Thymus (tissue), 11 donors: ENCODE data around the gene EXOC6B. TPM values are rescaled to one million over a fixed set of nuclear protein-coding genes. Genes with fewer than 3 reads are reported as not detected.
"Not testable (repeated sequence)": the region's sequence is repeated elsewhere in the genome, so short reads cannot be mapped to it uniquely, and the experiment has no call there.

Experiments
- DNase-seq, 9 donors: peaks; one replicate each; pipeline ENCODE4 v3.0.0-alpha.2; 2013; ENCODE audit warnings: low spot score in 9 of 9, low read depth in 6 of 9, missing footprints in 1 of 9
- H3K27ac ChIP-seq, 2 donors: one replicate each; pipeline ENCODE4 v1.5.1; 2013; ENCODE audit warnings: control low read depth in 1 of 2, low read depth in 1 of 2, low read length in 1 of 2, mild to moderate bottlenecking in 1 of 2, moderate library complexity in 1 of 2
- H3K27me3 ChIP-seq, 2 donors: one replicate each; pipeline ENCODE4 v1.5.1; 2013; ENCODE audit warnings: low read length in 1 of 2; ENCODE audit not compliant: control insufficient read depth in 2 of 2, insufficient read depth in 1 of 2
- H3K36me3 ChIP-seq, 2 donors: one replicate each; pipeline ENCODE4 v1.5.1; 2013; ENCODE audit warnings: low read length in 1 of 2, mild to moderate bottlenecking in 1 of 2, moderate library complexity in 1 of 2; ENCODE audit not compliant: control insufficient read depth in 2 of 2, insufficient read depth in 2 of 2
- H3K4me1 ChIP-seq, 2 donors: one replicate each; pipeline ENCODE4 v1.5.1; 2013; ENCODE audit warnings: low read length in 2 of 2; ENCODE audit not compliant: control insufficient read depth in 2 of 2, insufficient read depth in 2 of 2
- H3K4me3 ChIP-seq, 2 donors: one replicate each; pipeline ENCODE4 v1.5.1; 2013; ENCODE audit warnings: low read length in 2 of 2, control low read depth in 1 of 2, mild to moderate bottlenecking in 1 of 2
- H3K9me3 ChIP-seq, 2 donors: one replicate each; pipeline ENCODE4 v1.5.1; 2013; ENCODE audit warnings: low read length in 1 of 2, mild to moderate bottlenecking in 1 of 2; ENCODE audit not compliant: control insufficient read depth in 2 of 2, insufficient read depth in 1 of 2
- WGBS: extraction: QIAGEN DNeasy Blood & Tissue Kit; methylation state at CpG from one replicate; pipeline ENCODE4 v1.1.7; 2013; 5-methylcytosine and 5-hydroxymethylcytosine counted together
- polyA plus RNA-seq: library from polyadenylated mRNA; stranded (reverse); fragments of 200-250 nt; gene quantifications from one replicate; pipeline ENCODE4 v1.2.3, GENCODE V29; 2013
- total RNA-seq: library from RNA; stranded (reverse); fragments of 120-200 nt; gene quantifications from one replicate; pipeline ENCODE4 v1.2.4, GENCODE V29; 2013
- donor health status: healthy.

The EXOC6B gene
- total and polyA plus RNA-seq, 2 donors = 5.0 to 6.2 TPM

- H3K36me3 ChIP-seq, H3K27me3 ChIP-seq, H3K4me3 ChIP-seq, H3K9me3 ChIP-seq, DNase-seq, H3K27ac ChIP-seq, H3K4me1 ChIP-seq: not testable (repeated sequence)
- WGBS = 90% methylated on average over 1 of the region's 1 CpG
Measured at GRCh38 chr2:72555363-72555762, 270.5 kb downstream of the EXOC6B start.

DNA sequence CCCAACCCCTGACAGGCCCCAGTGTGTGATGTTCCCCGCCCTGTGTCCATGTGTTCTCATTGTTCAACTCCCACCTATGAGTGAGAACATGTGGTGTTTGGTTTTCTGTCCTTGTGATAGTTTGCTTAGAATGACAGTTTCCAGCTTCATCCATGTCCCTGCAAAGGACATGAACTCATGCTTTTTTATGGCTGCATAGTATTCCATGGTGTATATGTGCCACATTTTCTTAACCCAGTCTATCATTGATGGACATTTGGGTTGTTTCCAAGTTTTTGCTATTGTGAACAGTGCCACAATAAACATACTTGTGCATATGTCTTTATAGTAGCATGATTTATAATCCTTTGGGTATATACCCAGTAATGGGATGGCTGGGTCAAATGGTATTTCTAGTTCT lies 270.9 kb downstream of the EXOC6B start:
- H3K27me3 ChIP-seq, H3K36me3 ChIP-seq, DNase-seq, H3K4me3 ChIP-seq, H3K4me1 ChIP-seq, H3K27ac ChIP-seq, H3K9me3 ChIP-seq: not testable (repeated sequence)
- 97% methylated on average over 1 of the region's 1 CpG for WGBS

GRCh38 chr2:72554381-72554780 lies 271.5 kb downstream of the EXOC6B start:
- no peaks in the 10 kb centered on the region for H3K27me3 ChIP-seq
- no peak for DNase-seq
- no peaks in the 10 kb centered on the region for H3K36me3 ChIP-seq
- H3K4me1 ChIP-seq = no peaks in the 10 kb centered on the region
- no peaks in the 10 kb centered on the region for H3K9me3 ChIP-seq
- H3K27ac ChIP-seq = no peak overlapping the region
- H3K4me3 ChIP-seq = no peak overlapping the region

- Histone ChIP-seq H3K4me1 (no peaks in the 10 kb centered on the region), H3K36me3 (no peaks in the 10 kb centered on the region)
Measured at GRCh38 chr2:72548081-72548764, 277.6 kb downstream of the EXOC6B start.

GRCh38 chr2:72545790-72546189 lies 280.0 kb downstream of the EXOC6B start:
- H3K27me3 ChIP-seq = no peaks in the 10 kb centered on the region
- H3K27ac ChIP-seq = no peak overlapping the region
- H3K9me3 ChIP-seq = no peaks in the 10 kb centered on the region
- H3K4me1 ChIP-seq = no peaks in the 10 kb centered on the region
- no peak overlapping the region for H3K4me3 ChIP-seq
- no peak for DNase-seq
- 97% methylated on average over 1 of the region's 1 CpG for whole genome bisulfite sequencing
- no peaks in the 10 kb centered on the region for H3K36me3 ChIP-seq

More at GRCh38 chr2:72548081-72548764, 277.6 kb downstream of the EXOC6B start:
- Histone ChIP-seq H3K9me3 (no peaks in the 10 kb centered on the region), H3K27ac (no peak overlapping the region), H3K27me3 (no peaks in the 10 kb centered on the region), H3K4me3 (no peak overlapping the region)
- 96% methylated on average over 5 of the region's 5 CpGs for WGBS
- DNase-seq = no peak

- H3K36me3 ChIP-seq = no peaks in the 10 kb centered on the region
- H3K4me1 ChIP-seq = no peaks in the 10 kb centered on the region
- no peak overlapping the region for H3K27ac ChIP-seq
- H3K27me3 ChIP-seq = no peaks in the 10 kb centered on the region
- no peak for DNase-seq
- H3K4me3 ChIP-seq = no peak overlapping the region
- no peaks in the 10 kb centered on the region for H3K9me3 ChIP-seq
Measured at GRCh38 chr2:72544554-72544953, 281.3 kb downstream of the EXOC6B start.

GRCh38 chr2:72543497-72544216 lies 282.2 kb downstream of the EXOC6B start:
- 85% methylated on average over 3 of the region's 3 CpGs for WGBS
- H3K4me1 ChIP-seq = no peaks in the 10 kb centered on the region
- no peaks in the 10 kb centered on the region for H3K36me3 ChIP-seq
- H3K27me3 ChIP-seq = no peaks in the 10 kb centered on the region
- no peaks in the 10 kb centered on the region for H3K9me3 ChIP-seq
- H3K27ac ChIP-seq = no peak overlapping the region
- H3K4me3 ChIP-seq = no peak overlapping the region
- no peak for DNase-seq

DNA sequence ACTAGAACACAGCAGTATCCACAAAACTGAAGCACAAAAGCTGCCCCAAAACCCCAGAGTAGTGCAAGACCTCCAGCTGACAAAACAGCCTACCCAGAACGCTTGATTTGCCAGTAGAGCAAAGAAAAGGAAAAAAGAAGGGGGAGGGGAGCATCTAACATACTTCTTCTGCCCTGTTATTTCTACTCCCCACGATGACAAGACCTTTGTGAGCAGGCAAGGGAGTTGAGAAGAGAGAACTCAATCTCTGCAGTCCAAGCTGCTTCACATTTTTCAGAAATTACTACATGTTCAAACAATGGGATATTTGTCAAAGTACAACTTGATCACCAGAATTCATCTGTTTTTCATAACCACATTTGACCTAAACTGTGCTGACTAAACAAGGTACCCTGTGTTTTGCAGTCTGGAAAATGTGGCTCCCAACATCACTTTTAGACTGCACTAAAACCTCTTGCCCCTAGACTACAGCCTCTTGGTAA lies 286.7 kb downstream of the EXOC6B start:
- WGBS = 79% methylated on average over 2 of the region's 2 CpGs
- H3K27me3 ChIP-seq = no peaks in the 10 kb centered on the region
- H3K4me1 ChIP-seq = no peaks in the 10 kb centered on the region
- no peak for DNase-seq
- no peak overlapping the region for H3K27ac ChIP-seq
- no peak overlapping the region for H3K4me3 ChIP-seq
- no peaks in the 10 kb centered on the region for H3K9me3 ChIP-seq
- no peaks in the 10 kb centered on the region for H3K36me3 ChIP-seq

DNA sequence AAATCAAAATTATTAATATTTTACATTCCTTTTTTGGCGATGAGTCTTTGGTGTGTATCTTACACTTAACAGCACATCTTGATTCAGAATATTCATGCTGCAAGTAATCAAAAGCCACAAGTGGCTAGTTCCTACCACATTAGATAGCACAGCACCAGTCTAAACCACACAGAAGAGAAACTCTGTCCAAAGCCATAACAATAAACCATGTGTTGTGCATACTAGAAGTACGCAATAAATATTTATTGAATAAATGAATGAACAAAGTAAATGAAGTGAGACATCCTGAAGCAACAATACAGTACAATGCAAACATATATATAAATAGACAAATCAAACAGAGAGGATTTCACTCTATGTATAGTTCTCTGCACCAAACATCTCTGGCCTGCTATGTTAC lies 287.3 kb downstream of the EXOC6B start:
- Histone ChIP-seq H3K4me3 (no peak overlapping the region), H3K4me1 (no peaks in the 10 kb centered on the region), H3K27me3 (no peaks in the 10 kb centered on the region), H3K9me3 (no peaks in the 10 kb centered on the region), H3K27ac (no peak overlapping the region), H3K36me3 (no peaks in the 10 kb centered on the region)
- WGBS = 99% methylated on average over 2 of the region's 2 CpGs
- DNase-seq = no peak
